CD14-positive monocyte (primary cell): ENCODE data around the gene JARID2. TPM values are rescaled to one million over a fixed set of nuclear protein-coding genes. Genes with fewer than 3 reads are reported as not detected.

Experiments
- DNase-seq, 3 donors: peaks; one replicate each; pipeline ENCODE4 v3.0.0-alpha.2; 2011 to 2022
- H2AFZ ChIP-seq: 2 replicates; pipeline ENCODE4 v1.6.0; 2012; ENCODE audit warnings: mild to moderate bottlenecking, low read depth, low read length, inconsistent platforms; ENCODE audit not compliant: insufficient read depth, poor library complexity, severe bottlenecking
- H3K27ac ChIP-seq, 2 donors: 1 replicate in 1 of 2; 2 replicates in 1 of 2; pipeline ENCODE4 v1.5.1; 2012 to 2013; ENCODE audit warnings: low read length in 2 of 2, control low read depth in 1 of 2, inconsistent platforms in 1 of 2, low read depth in 1 of 2, mild to moderate bottlenecking in 1 of 2
- H3K27me3 ChIP-seq, 2 donors: one replicate each; pipeline versions ENCODE4 v1.6.0 to v1.6.1; 2011 to 2013; ENCODE audit warnings: low read length in 2 of 2; ENCODE audit not compliant: control insufficient read depth in 2 of 2, insufficient read depth in 2 of 2
- H3K36me3 ChIP-seq, 2 donors: replicated peaks in 1 of 2; 1 replicate in 1 of 2; 2 replicates in 1 of 2; pipeline versions ENCODE4 v1.5.1 to v1.6.1; 2012 to 2013; ENCODE audit warnings: low read length in 2 of 2, control low read depth in 1 of 2, inconsistent platforms in 1 of 2, mild to moderate bottlenecking in 1 of 2; ENCODE audit not compliant: insufficient read depth in 2 of 2, control insufficient read depth in 1 of 2
- H3K4me1 ChIP-seq, 2 donors: 1 replicate in 1 of 2; 2 replicates in 1 of 2; pipeline versions ENCODE4 v1.5.1 to v1.6.1; 2012 to 2013; ENCODE audit warnings: low read length in 2 of 2, control low read depth in 1 of 2, inconsistent platforms in 1 of 2, mild to moderate bottlenecking in 1 of 2, moderate library complexity in 1 of 2; ENCODE audit not compliant: insufficient read depth in 2 of 2, control insufficient read depth in 1 of 2
- H3K4me2 ChIP-seq: replicated peaks from 2 replicates; pipeline ENCODE3; 2012; ENCODE audit warnings: low read length, moderate library complexity, mild to moderate bottlenecking; ENCODE audit not compliant: poor library complexity, severe bottlenecking; ENCODE audit errors: extremely low read depth
- H3K4me3 ChIP-seq, 3 experiments: fragments of 200-600 bp in 1 of 3; sonication (generic) in 1 of 3; replicated peaks in 1 of 3; 1 replicate in 2 of 3; 2 replicates in 1 of 3; pipeline ENCODE4 v1.5.1; 2011 to 2013; ENCODE audit warnings: low read length in 3 of 3, mild to moderate bottlenecking in 3 of 3, control low read depth in 2 of 3, low read depth in 2 of 3, inconsistent platforms in 1 of 3, moderate library complexity in 1 of 3
- H3K79me2 ChIP-seq: 2 replicates; pipeline ENCODE4 v1.6.0; 2012; ENCODE audit warnings: mild to moderate bottlenecking, control low read depth, inconsistent platforms, low read length, moderate library complexity; ENCODE audit not compliant: insufficient read depth
- H3K9ac ChIP-seq: 2 replicates; pipeline ENCODE4 v1.6.0; 2017; ENCODE audit warnings: low read length, mild to moderate bottlenecking; ENCODE audit not compliant: insufficient read depth, poor library complexity, severe bottlenecking
- H3K9me3 ChIP-seq, 2 donors: replicated peaks in 1 of 2; 1 replicate in 1 of 2; 2 replicates in 1 of 2; pipeline versions ENCODE4 v1.5.1 to v1.6.1; 2012 to 2013; ENCODE audit warnings: low read length in 2 of 2, control low read depth in 1 of 2; ENCODE audit not compliant: control insufficient read depth in 1 of 2, insufficient read depth in 1 of 2
- H4K20me1 ChIP-seq: 2 replicates; pipeline ENCODE4 v1.6.0; 2012; ENCODE audit warnings: mild to moderate bottlenecking, low read length, control low read depth, moderate library complexity; ENCODE audit not compliant: insufficient read depth
- H3K27ac Mint-ChIP-seq, 7 donors: one replicate each; pipeline ENCODE4 v1.8.0; 2020; ENCODE audit warnings: mild to moderate bottlenecking in 7 of 7, mixed read lengths in 7 of 7, moderate library complexity in 6 of 7, inconsistent platforms in 2 of 7
- H3K27me3 Mint-ChIP-seq, 3 donors: one replicate each; pipeline ENCODE4 v1.8.0; 2021 to 2022; ENCODE audit warnings: low read depth in 3 of 3, mild to moderate bottlenecking in 3 of 3, mixed read lengths in 3 of 3, moderate library complexity in 3 of 3, inconsistent platforms in 1 of 3
- H3K36me3 Mint-ChIP-seq, 2 donors: one replicate each; pipeline ENCODE4 v1.8.0; 2020; ENCODE audit warnings: mixed read lengths in 2 of 2, inconsistent platforms in 1 of 2, mild to moderate bottlenecking in 1 of 2
- H3K4me1 Mint-ChIP-seq: one replicate; pipeline ENCODE4 v1.8.0; 2020; ENCODE audit warnings: mild to moderate bottlenecking, mixed read lengths
- H3K4me3 Mint-ChIP-seq, 2 donors: one replicate each; pipeline ENCODE4 v1.8.0; 2020; ENCODE audit warnings: mild to moderate bottlenecking in 2 of 2, mixed read lengths in 2 of 2, moderate library complexity in 1 of 2
- H3K9me3 Mint-ChIP-seq, 7 donors: one replicate each; pipeline ENCODE4 v1.8.0; 2020 to 2022; ENCODE audit warnings: mixed read lengths in 7 of 7, mild to moderate bottlenecking in 6 of 7, moderate library complexity in 6 of 7, inconsistent platforms in 2 of 7
- CTCF ChIP-seq: fragments of 200-600 bp; IDR thresholded peaks from one replicate; pipeline ENCODE4 v1.8.0; 2022; ENCODE audit warnings: antibody characterized with exemption, mild to moderate bottlenecking
- WGBS: methylation state at CpG from one replicate; pipeline ENCODE4 v1.1.5; 2013; ENCODE audit warnings: missing lambda C conversion rate; ENCODE audit not compliant: insufficient coverage; 5-methylcytosine and 5-hydroxymethylcytosine counted together
- intact Hi-C, 2 donors: fragments of 100-400 bp; cut with micrococcal nuclease; formaldehyde crosslinking; loops; one replicate each; pipeline versions ENCODE4 v1.15.0 to v1.15.1; 2023
- polyA plus RNA-seq, 3 donors: library from polyadenylated mRNA; depleted of rRNA in 1 of 3; unstranded in 2 of 3; stranded (reverse) in 1 of 3; fragments of 300-500 nt in 2 of 3; fragments of >200 nt in 1 of 3; fragmentation: Illumina TruSeq in 2 of 3; gene quantifications; 1 replicate in 2 of 3; 2 replicates in 1 of 3; pipeline ENCODE4 v1.2.3, GENCODE V29; 2012 to 2021

The JARID2 gene
- polyA plus RNA-seq, 3 donors = 6.8 to 17.5 (median 12.5) TPM

GRCh38 chr6:15546591-15546990, 300.7 kb downstream of the JARID2 start:
- Histone ChIP-seq H4K20me1 (peaks cover 26% of the 10 kb centered on the region), H3K4me1 (peaks cover 11% of the 10 kb centered on the region in 2 donors), H3K4me2 (no peak overlapping the region), H3K4me3 (no peak overlapping the region), H2AFZ (no peak overlapping the region), H3K27ac (no peak overlapping the region), H3K36me3 (peaks cover 0 to 10% of the 10 kb centered on the region in 2 donors), H3K9ac (no peak overlapping the region), H3K9me3 (peaks cover 3 to 11% of the 10 kb centered on the region in 2 donors), H3K27me3 (no peaks in the 10 kb centered on the region), H3K79me2 (peaks cover 18% of the 10 kb centered on the region)
- Mint-ChIP-seq H3K27ac (no peak overlapping the region), H3K9me3 (peaks cover 9 to 18% (median 13%) of the 10 kb centered on the region in 7 donors), H3K36me3 (peaks cover 7 to 9% of the 10 kb centered on the region in 2 donors), H3K27me3 (no peaks in the 10 kb centered on the region), H3K4me1 (peaks cover 20% of the 10 kb centered on the region), H3K4me3 (no peak overlapping the region)
- intact Hi-C loops = no loop called here
- no peak for DNase-seq
- no peak for TF ChIP-seq CTCF
- 100% methylated on average over 2 of the region's 5 CpGs for WGBS

GRCh38 chr6:15547400-15547799, 301.5 kb downstream of the JARID2 start:
- no peak for DNase-seq
- H3K9ac ChIP-seq = no peak overlapping the region
- H4K20me1 ChIP-seq = peaks cover 31% of the 10 kb centered on the region
- Mint-ChIP-seq H3K27ac (no peak overlapping the region), H3K4me3 (no peak overlapping the region), H3K9me3 (peaks cover 9 to 18% (median 13%) of the 10 kb centered on the region in 7 donors), H3K27me3 (no peaks in the 10 kb centered on the region), H3K36me3 (peaks cover 11 to 12% of the 10 kb centered on the region in 2 donors), H3K4me1 (peaks cover 23% of the 10 kb centered on the region)
- no peak overlapping the region for H3K27ac ChIP-seq
- H3K4me3 ChIP-seq = no peak overlapping the region
- peaks cover 3 to 11% of the 10 kb centered on the region in 2 donors for H3K9me3 ChIP-seq
- no peak for TF ChIP-seq CTCF
- no peak overlapping the region for H3K4me2 ChIP-seq
- no peak overlapping the region for H2AFZ ChIP-seq
- WGBS = 97% methylated on average over 3 of the region's 5 CpGs
- H3K79me2 ChIP-seq = peaks cover 14% of the 10 kb centered on the region
- peaks cover 9% of the 10 kb centered on the region in 2 donors for H3K4me1 ChIP-seq
- intact Hi-C loops = no loop called here
- H3K27me3 ChIP-seq = no peaks in the 10 kb centered on the region
- peaks cover 0 to 10% of the 10 kb centered on the region in 2 donors for H3K36me3 ChIP-seq
